GM21526 (cell line): ENCODE results near the gene LAIR1.
"Not testable (repeated sequence)": the region's sequence is repeated elsewhere in the genome, so short reads cannot be mapped to it uniquely, and the experiment has no call there.

Experiments
- ATAC-seq: cut with Tn5 transposase; IDR thresholded peaks from one replicate; pipeline ENCODE4 v1.9.1; 2021; ENCODE audit warnings: moderate library complexity; ENCODE audit not compliant: unreplicated experiment, low FRiP score

Gene LAIR1

DNA sequence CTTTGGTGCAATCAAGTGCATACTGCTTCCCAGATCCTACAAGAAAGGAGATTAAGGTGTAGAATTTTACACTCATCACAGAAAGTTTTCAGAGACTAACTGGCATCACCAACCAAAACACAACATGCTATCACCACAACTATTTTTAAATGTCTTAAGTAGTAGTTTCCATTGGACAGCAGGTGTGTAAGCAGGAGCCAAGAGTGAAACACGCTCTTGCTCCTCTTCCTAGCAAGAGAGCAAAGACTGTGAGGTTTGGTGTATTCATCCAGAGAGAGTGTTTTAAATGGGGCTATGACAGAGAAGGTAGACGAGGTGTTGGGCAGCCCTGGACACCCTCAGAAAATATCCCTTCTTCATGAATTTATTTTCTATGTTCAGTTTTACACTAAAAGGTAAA lies 13.3 kb downstream of the LAIR1 start:
- ATAC-seq, result no peak

DNA sequence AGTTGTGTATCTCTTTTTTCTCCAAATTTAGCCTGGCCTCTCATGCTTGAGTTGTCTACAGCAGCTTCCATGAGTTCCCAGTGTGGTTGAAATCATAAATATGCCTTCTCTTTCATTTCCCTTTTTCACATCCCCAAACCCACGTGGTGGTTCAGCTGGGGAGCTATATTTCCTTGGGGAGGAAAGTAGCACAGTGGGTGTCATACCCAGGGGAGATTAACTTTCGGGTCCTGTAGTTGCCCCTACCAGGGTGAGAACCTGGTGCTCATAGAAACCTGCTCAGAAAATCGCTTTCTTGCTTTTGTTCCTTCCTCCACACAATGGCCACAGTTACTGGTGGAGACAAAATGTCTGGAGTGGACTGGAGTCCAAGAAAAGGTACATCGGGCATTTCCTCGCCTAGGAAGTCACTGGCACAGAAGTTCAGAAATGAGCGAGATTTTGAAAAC lies 18.8 kb downstream of the LAIR1 start:
- no peak for ATAC-seq

DNA sequence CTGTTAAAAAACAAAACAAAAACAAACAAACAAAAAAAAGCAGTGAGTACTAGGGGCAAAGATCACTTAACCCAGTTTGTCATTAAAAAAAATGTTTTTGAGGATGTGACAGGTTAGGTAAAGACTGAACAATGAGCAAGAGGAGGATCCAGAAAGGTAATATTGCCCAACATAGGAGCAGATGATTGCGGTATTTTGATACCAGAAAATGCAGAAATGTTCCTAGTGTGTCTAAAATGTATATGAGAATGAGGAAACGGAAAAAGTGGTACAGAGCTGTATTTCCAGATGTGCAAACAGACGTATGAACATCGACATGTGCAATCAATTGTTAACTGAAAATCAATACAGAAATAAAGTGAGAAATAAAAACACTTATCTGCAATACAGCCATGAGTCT lies 20.9 kb downstream of the LAIR1 start:
- no peak for ATAC-seq

DNA sequence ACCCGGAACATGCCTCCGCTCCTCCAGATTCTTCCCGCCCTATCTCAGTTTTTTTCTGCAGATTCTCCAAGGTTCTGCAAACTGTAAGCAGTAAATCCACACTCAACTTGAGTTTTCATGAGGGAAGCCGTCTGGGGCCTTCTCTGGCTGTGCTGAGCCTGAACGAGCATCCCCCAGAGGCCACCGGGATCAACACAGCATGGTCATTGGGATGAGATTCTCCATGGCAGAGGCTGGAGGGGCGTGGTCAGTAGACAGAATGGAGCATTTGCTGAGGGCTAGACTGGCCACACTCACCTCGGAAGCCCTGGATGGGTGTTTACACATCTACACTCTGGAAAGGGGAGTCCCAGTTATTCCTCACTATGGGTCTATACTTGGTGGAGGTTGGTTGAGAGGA lies 23.4 kb downstream of the LAIR1 start:
- ATAC-seq, result no peak

DNA sequence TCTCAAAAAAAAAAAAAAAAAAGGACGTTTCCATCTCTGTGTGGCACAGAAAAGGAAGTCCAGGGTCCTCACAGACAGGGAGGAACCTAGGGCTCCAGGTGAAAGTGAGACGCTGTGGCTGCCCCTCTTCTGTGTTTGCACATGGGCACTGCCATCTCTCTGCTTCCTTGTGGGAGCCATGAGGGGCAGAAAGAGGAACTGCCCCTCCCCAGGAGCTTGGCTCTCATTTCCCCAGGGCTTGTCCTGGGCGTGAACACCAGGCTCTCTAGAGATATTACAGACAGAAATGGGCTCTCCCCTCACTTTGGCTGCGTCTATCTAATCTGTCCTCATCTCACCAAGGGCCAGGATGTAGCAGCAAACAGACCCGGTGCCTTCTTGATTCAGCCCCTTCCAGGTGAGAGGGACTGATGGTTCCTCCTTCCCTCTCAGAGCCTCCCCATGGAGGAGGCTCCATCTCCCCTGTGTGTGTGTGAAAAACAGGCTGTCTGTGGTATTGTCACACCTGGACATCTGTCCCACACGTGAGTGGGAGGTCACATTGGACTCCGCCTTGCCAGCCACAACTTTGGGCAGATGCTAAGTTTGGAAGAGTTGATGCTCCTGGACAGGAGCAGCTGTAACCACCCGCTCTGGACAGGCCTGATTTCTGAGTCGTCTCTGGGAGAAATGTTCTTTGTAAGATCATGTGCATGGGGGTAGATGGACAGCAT lies 24.9 kb downstream of the LAIR1 start:
- no peak for ATAC-seq

DNA sequence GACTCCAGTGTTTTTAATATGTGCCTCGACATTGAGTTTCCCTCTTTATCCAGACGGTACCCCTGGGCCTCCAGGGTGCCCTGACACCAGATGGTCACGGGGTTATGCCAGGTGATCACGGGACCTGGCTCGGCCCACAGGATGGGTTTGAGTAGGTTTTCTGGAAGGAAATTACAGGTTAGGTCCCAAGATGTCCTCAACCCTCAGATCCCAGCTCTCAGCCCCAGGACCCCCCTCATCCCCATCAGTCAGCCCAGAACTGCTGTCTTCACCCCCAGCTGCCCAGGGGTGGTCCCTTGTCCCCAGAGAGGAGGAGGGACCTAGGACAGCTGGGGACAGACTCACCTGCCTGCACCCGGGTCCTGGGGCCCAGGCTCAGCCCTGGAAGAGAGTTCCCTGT lies 26.2 kb downstream of the LAIR1 start:
- no peak for ATAC-seq

DNA sequence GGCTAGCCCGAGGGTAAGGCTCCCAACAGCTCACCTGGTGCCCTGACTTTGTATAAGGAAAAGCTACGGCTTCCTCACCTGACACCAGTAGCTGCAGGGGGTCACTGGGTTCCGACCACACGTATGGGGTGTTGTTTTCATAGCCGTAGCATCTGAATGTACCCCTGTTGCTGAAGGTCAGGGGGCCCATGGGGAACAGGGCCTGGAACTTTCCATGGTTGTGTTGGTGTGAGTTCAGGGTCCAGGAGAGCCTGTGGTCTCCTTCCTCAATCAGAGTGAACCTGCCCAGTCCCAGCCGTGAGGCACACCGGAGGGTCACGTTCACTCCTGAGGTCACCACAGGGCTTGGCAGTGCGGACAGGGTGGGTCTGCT lies 26.9 kb downstream of the LAIR1 start:
- no peak for ATAC-seq

DNA sequence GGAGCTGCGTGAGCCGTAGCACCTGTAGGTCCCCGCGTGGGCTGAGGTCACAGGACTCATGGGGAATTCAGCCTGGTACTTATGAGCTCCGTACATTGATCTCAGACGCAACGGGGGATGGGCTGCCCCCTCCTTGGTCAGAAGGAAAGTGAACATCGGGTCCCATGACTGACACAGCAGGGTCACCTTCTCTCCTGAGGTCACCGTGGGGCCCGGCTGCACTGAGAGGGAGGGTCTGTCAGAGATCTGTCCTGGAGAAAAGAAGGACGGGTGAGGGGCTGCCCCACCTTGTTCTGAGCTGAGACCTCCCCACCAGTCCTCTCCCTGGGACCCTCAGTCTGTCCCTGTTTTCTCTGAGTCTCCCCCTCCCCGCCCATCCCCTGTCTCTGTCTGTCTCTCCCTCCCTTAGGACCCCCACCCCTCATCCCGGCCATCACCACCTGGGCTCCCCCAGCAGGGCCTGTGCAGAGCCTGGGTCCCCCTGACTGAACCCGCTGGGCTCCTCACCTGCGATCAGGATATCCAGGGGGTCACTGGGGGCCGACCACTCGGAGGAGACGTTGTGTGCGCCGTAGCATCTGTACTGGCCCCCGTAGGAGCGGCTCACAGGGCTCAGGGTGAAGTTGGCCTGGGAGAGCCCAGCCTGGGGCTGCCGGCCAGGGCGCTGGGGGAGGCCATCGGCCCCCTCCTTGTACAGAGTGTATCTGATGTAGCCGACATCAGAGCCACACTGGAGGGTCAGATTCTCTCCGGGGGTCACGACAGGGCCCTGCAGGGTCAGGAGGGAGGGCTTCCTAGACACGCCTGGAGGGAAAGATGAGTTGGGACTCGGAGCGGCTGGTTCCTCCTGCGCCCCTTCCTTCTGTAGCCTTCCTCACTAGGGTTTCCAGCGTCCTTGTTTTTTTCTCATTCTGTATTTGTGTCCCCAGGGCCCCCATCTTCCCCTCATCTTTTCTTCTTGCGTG lies 27.6 kb downstream of the LAIR1 start:
- no peak for ATAC-seq

DNA sequence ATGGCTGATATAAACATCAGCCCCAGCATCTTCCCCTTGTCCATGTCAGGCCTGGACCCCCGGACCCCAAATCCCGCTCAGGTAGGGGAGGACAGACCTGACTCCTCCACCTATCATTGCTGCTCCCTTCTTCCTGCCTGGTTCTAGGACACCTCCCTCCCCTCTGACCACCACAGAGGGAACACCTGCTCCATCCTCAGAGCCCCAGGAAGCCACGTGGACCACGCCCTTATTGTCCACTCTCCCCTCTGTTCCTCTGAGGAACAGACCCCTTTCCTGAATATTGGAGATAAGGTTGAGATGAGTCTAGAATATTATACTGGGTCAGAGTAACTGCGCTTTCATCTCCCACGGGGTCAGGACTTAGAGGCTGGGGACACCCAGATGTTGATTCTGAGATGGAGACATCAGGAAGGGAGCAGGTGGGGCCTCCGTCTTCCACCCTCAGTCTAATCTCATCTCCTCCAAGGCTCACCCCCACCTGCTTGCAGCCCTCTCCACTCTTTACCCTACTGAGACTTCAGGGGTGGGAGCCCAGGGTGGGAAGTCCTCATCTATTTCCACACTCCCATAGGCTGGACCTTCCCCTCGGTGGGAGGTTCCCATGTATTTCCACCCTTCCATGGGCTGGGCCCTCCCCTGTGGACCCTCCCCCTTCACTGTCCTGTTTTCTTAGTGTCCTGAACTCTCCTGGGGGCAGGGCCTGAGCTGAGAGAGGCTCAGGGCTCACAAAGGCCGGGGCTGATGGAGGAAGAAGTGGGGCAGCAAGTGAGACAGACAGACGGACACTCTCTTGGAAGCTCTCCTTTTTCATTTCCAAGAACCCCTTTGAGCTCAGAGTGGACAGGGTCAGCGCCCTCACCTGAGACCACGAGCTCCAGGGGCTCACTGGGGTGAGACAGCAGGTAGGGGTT lies 28.5 kb downstream of the LAIR1 start:
- no peak for ATAC-seq

DNA sequence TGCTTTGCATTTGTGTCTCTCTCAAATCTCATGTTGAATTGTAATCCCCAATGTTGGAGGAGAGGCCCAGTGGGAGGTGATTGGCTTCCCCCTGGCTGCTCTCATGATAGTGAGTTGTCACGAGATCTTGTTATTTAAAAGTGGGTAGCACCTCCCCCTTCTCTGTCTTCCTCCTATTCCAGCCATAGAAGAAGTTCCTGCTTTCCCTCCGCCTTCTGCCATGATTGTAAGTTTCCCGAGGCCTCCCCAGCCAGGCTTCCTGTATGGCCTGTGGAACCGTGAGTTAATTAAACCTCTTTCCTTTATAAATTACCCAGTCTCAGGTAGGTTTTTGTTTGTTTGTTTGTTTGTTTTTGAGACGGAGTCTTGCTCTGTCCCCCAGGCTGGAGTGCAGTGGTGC lies 29.6 kb downstream of the LAIR1 start:
- ATAC-seq, result no peak

DNA sequence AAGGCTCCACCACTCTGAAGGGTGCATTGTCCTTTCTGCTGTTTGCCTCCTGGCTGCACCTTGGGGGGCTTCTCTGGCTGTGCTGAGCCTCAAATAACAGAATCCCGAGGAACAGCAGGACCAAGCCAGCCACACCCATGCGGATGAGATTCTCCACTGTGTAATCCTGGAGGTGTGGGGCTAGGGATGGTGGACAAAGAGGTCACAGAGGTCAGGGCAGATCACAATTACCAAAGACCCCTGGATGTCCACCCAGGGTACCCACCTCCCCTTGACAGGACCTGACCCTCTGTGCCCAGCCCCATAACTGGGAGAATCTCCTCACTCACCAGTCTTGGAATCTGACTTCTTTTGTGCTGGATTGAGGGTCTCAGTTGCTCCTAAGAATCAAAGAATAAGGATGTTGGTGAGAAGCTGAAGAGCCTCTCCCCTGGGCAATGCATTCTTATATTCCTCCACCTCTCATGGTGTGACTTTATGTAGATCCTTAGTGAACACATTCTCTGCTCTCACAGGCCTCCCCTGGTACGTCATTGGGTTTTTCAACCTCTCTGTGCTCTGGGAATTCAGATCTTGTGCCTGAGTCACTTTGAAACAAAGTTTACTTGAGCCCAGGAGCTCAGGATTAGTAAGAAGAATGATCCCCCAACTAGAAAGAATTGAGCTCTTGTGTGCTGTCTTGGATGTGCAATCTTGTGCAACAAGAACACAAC lies 31.0 kb downstream of the LAIR1 start:
- ATAC-seq, result no peak

DNA sequence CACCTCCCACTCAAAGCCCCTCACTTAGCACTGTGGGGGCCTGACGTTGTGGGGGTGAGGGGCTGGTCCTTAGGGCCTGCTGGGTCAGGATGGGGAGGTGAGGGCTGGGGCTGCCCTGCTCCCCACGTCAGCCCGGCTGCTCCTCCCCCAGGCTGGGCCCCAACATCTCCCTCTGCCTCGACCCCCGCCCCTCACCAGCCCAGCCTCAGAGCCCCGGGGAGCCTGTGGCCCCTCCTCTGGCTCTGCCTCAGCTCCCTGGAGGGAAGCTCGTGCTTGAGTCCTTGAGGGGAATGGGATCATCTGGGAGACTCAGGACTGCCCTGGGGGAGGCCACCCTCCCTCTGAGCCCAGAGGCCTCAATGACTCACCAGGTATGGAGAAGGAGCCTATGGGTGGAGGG lies 32.6 kb downstream of the LAIR1 start:
- ATAC-seq, result no peak

DNA sequence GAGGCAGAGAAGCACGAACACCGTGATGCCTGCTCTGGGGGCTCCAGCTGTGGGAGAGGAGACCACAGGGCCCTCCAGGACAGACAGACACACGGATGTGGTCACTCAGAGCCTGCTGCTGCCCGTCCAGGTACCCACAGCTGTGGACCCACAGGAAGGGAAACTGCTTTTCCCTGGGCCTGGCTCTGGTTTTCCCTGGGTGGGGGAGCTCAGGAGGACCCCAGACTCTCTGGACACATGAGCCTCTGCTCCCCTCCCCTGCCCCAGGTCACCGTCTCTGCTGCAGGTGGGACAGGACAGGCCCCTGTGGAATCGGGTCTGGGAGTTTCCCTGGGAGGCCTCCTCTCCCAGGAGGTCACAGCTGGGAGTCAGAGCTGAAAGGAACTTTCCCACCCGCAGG lies 33.1 kb downstream of the LAIR1 start:
- ATAC-seq, result no peak

DNA sequence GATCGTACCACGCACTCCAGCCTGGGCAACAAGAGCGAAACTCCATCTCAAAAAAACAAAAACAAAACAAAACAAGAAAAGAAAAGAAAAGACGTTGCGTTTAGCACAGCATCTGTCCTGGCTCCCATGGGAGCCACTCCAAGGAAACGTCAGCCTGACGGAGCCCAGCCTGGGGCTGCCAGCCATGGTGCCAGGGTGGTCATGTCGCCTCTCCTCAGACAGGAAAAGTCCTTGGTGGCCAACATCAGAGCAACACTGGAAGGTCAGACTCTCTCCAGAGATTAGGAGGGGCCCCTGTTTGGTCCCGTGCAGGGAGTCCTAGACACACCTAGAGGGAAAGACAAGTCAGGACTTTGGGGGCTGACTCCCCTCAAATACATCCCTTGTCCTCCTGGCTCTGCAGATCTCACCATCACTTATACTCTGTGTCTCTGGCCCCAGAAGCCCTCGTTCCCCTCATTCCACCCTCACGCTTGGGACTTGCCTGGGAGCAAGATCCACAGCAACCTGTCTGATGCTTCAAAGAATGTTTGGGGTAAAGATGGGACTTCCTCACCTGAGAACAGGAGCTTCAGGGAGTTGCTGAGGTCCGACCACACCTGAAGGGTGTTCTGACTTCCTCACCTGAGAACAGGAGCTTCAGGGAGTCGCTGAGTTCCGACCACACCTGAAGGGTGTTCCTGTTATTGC lies 35.1 kb downstream of the LAIR1 start:
- no peak for ATAC-seq

DNA sequence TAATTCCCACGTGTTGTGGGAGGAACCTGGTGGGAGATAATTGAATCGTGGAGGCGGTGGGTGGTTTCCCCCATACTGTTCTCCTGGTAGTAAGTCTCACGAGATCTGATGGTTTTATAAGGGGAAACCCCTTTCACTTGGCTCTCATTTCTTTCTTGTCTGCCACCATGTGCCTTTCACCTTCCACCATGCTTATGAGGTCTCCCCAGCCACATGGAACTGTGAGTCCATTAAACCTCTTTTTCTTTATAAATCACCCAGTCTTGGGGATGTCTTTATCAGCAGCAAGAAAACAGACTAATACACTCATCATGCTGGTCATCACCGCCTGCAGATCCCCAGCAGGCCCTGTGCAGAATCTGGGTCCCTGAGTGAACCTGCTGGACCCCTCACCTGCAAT lies 36.0 kb downstream of the LAIR1 start:
- ATAC-seq, result not testable (repeated sequence)

DNA sequence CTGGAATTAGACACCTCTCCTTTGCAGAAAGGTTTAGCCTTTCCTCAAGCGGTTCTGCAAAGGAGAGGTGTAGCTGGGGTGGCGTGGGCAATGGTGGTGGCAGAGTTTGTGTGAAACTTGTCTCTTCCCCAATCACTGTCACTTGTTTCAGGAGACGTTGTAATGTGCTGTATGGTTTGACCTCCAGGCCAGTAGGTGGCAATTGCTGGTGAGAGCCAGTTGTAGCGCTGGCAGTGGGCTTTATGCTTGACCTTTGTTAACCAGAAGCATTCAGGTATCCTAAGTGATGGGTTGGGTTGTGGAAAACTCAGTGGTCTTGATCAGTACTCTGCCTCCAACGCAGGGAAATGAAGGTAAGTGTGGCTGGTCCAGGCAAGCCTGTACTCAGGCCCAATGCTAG lies 39.1 kb downstream of the LAIR1 start:
- no peak for ATAC-seq

DNA sequence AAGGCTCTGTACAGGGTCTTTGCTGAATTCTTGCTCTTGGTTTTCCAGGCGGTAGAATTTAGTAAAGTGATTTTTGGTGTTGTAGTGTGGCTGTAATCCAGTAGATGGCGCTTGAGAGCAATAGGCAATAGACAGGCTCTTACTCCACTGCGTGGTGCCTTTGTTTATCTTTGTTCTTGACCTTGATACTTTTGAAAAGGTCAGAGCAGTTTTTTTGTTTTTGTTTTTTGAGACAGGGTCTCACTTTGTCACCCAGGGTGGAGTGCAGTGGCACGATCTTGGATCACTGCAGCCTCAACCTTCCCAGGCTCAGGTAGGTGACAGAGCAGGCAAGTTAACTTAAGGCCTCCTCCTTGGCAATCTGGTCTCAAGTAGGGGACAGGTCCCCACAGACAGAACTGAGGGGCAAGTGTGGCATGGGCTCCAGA lies 39.5 kb downstream of the LAIR1 start:
- no peak for ATAC-seq

DNA sequence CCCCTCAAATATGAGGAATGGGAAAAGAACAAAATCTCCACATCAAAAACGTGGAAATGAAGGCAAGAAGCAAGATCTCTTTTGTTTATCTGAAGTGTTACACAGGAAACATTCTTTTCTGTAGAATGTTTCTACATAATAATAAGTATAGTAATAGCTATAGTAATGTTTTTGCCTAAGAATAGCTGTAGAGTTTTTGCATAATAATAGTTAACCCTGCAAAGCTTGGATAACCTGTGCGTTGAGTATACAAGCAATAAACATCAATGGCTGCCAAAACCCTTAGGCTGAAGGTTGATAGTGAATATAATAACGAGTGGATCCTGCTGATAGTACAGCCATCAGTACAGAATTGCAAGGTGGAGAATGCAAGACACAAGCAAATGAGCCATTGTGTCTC lies 40.7 kb downstream of the LAIR1 start:
- no peak for ATAC-seq

DNA sequence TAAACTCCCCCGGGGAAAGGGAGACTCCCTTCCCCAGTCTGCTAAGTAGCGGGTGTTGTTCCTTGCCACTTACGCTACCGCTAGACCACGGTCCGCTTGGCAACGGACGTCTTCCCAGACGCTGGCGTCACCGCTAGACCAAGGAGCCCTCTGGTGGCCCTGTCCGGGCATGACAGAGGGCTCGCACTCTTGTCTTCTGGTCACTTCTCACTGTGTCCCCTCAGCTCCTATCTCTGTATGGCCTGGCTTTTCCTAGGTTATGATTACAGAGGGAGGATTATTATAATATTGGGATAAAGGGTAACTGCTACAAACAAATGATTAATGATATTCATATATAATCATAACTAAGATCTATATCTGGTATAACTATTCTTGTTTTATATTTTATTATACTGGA lies 41.8 kb downstream of the LAIR1 start:
- not testable (repeated sequence) for ATAC-seq

DNA sequence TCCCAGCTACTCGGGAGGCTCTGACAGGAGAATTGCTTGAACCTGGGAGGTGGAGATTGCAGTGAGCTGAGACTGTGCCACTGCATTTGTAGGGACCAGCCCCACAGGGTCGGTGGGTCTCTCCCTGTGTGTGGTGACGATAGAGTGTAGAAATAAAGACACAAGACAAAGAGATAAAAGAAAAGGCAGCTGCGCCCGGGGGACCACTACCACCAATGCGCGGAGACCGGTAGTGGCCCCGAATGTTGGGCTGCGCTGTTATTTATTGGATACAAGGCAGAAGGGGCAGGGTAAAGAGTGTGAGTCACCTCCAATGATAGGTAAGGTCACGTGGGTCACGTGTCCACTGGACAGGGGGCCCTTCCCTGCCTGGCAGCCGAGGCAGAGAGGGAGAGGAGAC lies 42.4 kb downstream of the LAIR1 start:
- ATAC-seq, result not testable (repeated sequence)
